ENCODE data around the gene UNC5A.

The UNC5A gene

GRCh38 chr5:176899296-176899891 lies 89.0 kb downstream of the UNC5A start, which contains the start of gene HK3:
TSS of gene HK3 (minus strand) at chr5:176899346. CDS start at chr5:176896159, 3,187 bp downstream.
- DNase-seq (ENCODE audit: low read depth) = no peak

GRCh38 chr5:176899946-176900779 lies 89.8 kb downstream of the UNC5A start:
- no peak for DNase-seq (ENCODE audit: low read depth)

- no peak for DNase-seq (ENCODE audit: low read depth)
Observed at GRCh38 chr5:176900780-176901204, 90.4 kb downstream of the UNC5A start.

- no peak for DNase-seq (ENCODE audit: low read depth)
Observed at GRCh38 chr5:176901260-176902101, 91.1 kb downstream of the UNC5A start.

- DNase-seq (ENCODE audit: low read depth) = no peak
Observed at GRCh38 chr5:176902102-176902814, 91.9 kb downstream of the UNC5A start.

GRCh38 chr5:176902911-176903664 lies 92.7 kb downstream of the UNC5A start:
- no peak for DNase-seq (ENCODE audit: low read depth)

GRCh38 chr5:176904276-176904675 lies 93.9 kb downstream of the UNC5A start:
- no peak for DNase-seq (ENCODE audit: low read depth)

GRCh38 chr5:176906126-176906525 lies 95.8 kb downstream of the UNC5A start:
- no peak for DNase-seq (ENCODE audit: low read depth)

GRCh38 chr5:176906796-176907195 lies 96.4 kb downstream of the UNC5A start:
- DNase-seq (ENCODE audit: low read depth) = no peak

- DNase-seq (ENCODE audit: low read depth) = no peak
Observed at GRCh38 chr5:176908675-176909368, 98.5 kb downstream of the UNC5A start.

- DNase-seq (ENCODE audit: low read depth) = no peak
Observed at GRCh38 chr5:176912115-176912514, 101.8 kb downstream of the UNC5A start.

- DNase-seq (ENCODE audit: low read depth) = no peak
Observed at GRCh38 chr5:176915906-176916305, 105.5 kb downstream of the UNC5A start.

- no peak for DNase-seq (ENCODE audit: low read depth)
Observed at GRCh38 chr5:176916337-176916736, 106.0 kb downstream of the UNC5A start.

GRCh38 chr5:176918613-176919012 lies 108.3 kb downstream of the UNC5A start:
- DNase-seq (ENCODE audit: low read depth) = no peak

- no peak for DNase-seq (ENCODE audit: low read depth)
Observed at GRCh38 chr5:176921714-176922113, 111.4 kb downstream of the UNC5A start.

GRCh38 chr5:176922817-176923216 lies 112.5 kb downstream of the UNC5A start:
- no peak for DNase-seq (ENCODE audit: low read depth)

- no peak for DNase-seq (ENCODE audit: low read depth)
Observed at GRCh38 chr5:176927562-176927961, 117.2 kb downstream of the UNC5A start.

GRCh38 chr5:176929654-176930053 lies 119.3 kb downstream of the UNC5A start:
- no peak for DNase-seq (ENCODE audit: low read depth)

Data from stimulated activated CD8-positive, alpha-beta memory T cell treated with anti-CD3 and anti-CD28 coated beads, Interleukin-12 subunit alpha, Interleukin-12 subunit beta, amount 100 ng/mL, for 1 hour (primary cell).